MM.1S (cell line): ENCODE measurements around the gene FAM110D.
A peak's percentile ranks its signal among the peaks of the same experiment; 100 is the strongest.

Source experiments
- DNase-seq: peaks from one replicate; pipeline ENCODE4 v3.0.0-alpha.2; 2015
- H2AFZ ChIP-seq: fragments of 300-600 bp; sonication (generic); 2 replicates; pipeline ENCODE4 v1.6.0; 2016; ENCODE audit warnings: antibody characterized with exemption, low read length
- H3F3A ChIP-seq: fragments of 300-600 bp; sonication (generic); 2 replicates; pipeline ENCODE4 v1.6.1; 2016; ENCODE audit warnings: mild to moderate bottlenecking, antibody characterized with exemption, low read length, moderate library complexity, mixed read lengths; ENCODE audit not compliant: insufficient read depth
- H3K27ac ChIP-seq: fragments of 300-600 bp; sonication (generic); 2 replicates; pipeline ENCODE4 v1.5.1; 2016; ENCODE audit warnings: mild to moderate bottlenecking, low read length
- H3K27me3 ChIP-seq: fragments of 300-600 bp; sonication (generic); replicated peaks from 2 replicates; pipeline ENCODE4 v1.6.0; 2016; ENCODE audit warnings: low read length; ENCODE audit not compliant: insufficient read depth
- H3K36me3 ChIP-seq: fragments of 300-600 bp; sonication (generic); replicated peaks from 2 replicates; pipeline ENCODE4 v1.6.1; 2016; ENCODE audit warnings: mild to moderate bottlenecking, low read length, mixed read lengths; ENCODE audit not compliant: insufficient read depth
- H3K4me1 ChIP-seq: fragments of 300-600 bp; sonication (generic); 2 replicates; pipeline ENCODE4 v1.6.1; 2016; ENCODE audit warnings: low read length, mixed read lengths
- H3K4me2 ChIP-seq: fragments of 300-600 bp; sonication (generic); 2 replicates; pipeline ENCODE4 v1.6.0; 2016; ENCODE audit warnings: low read depth, low read length
- H3K4me3 ChIP-seq: fragments of 300-600 bp; sonication (generic); 2 replicates; pipeline ENCODE4 v1.5.1; 2016; ENCODE audit warnings: low read length, mixed read lengths
- H3K79me2 ChIP-seq: fragments of 300-600 bp; sonication (generic); 2 replicates; pipeline ENCODE4 v1.6.1; 2016; ENCODE audit warnings: mixed run types, low read length, mixed read lengths
- H3K9ac ChIP-seq: fragments of 300-600 bp; sonication (generic); 2 replicates; pipeline ENCODE4 v1.6.1; 2016; ENCODE audit warnings: low read length, mixed read lengths
- H3K9me2 ChIP-seq: fragments of 300-600 bp; sonication (generic); replicated peaks from 2 replicates; pipeline ENCODE4 v1.6.1; 2016; ENCODE audit warnings: mild to moderate bottlenecking, low read length, mixed read lengths; ENCODE audit not compliant: insufficient read depth
- H3K9me3 ChIP-seq: fragments of 300-600 bp; sonication (generic); replicated peaks from 2 replicates; pipeline ENCODE4 v1.6.1; 2016; ENCODE audit warnings: mild to moderate bottlenecking, low read length, mixed read lengths; ENCODE audit not compliant: insufficient read depth
- H4K20me1 ChIP-seq: fragments of 300-600 bp; sonication (generic); 2 replicates; pipeline ENCODE4 v1.6.1; 2016; ENCODE audit warnings: mild to moderate bottlenecking, low read length, moderate library complexity, mixed read lengths; ENCODE audit not compliant: insufficient read depth
- CTCF ChIP-seq: fragments of 300-600 bp; sonication (generic); IDR thresholded peaks from 2 replicates; pipeline ENCODE4 v1.5.1; 2016; ENCODE audit warnings: antibody characterized with exemption, low read length, mixed read lengths
- EZH2 ChIP-seq: fragments of 300-600 bp; sonication (generic); optimal IDR thresholded peaks from 2 replicates; pipeline ENCODE3; 2017; ENCODE audit warnings: low read depth, mild to moderate bottlenecking, antibody characterized with exemption, low read length, mixed read lengths
- EZH2phosphoT487 ChIP-seq: fragments of 300-600 bp; sonication (generic); IDR thresholded peaks from 2 replicates; pipeline ENCODE4 v1.6.1; 2018; ENCODE audit warnings: antibody characterized with exemption, low read length

FAM110D gene

GRCh38 chr1:26171084-26172072, 12.5 kb downstream of the FAM110D start, which contains the start of gene ZNF593OS:
TSS of gene ZNF593OS (minus strand) at chr1:26171832. CDS start at chr1:26171661, 171 bp downstream.
- DNase-seq = no peak
- H3K27ac ChIP-seq = no peak within 1 kb of the TSS

GRCh38 chr1:26175346-26175745, 16.5 kb downstream of the FAM110D start:
- no peak for TF ChIP-seq EZH2phosphoT487
- no peak for TF ChIP-seq EZH2
- TF ChIP-seq CTCF = no peak
- Histone ChIP-seq H3K4me2 (no peak overlapping the region), H3K27ac (no peak overlapping the region), H3K9me2 (no peaks in the 10 kb centered on the region), H3K36me3 (no peaks in the 10 kb centered on the region), H3F3A (no peaks in the 10 kb centered on the region), H2AFZ (no peak overlapping the region), H4K20me1 (no peaks in the 10 kb centered on the region), H3K9ac (no peak overlapping the region), H3K27me3 (no peaks in the 10 kb centered on the region), H3K9me3 (no peaks in the 10 kb centered on the region), H3K4me3 (no peak overlapping the region), H3K4me1 (peaks cover 10% of the 10 kb centered on the region), H3K79me2 (peaks cover 19% of the 10 kb centered on the region)
- no peak for DNase-seq

More at GRCh38 chr1:26171084-26172072, 12.5 kb downstream of the FAM110D start, which contains the start of gene ZNF593OS:
- no peaks in the 10 kb centered on the region for H3K36me3 ChIP-seq
- no peak for TF ChIP-seq CTCF
- no peak for TF ChIP-seq EZH2phosphoT487
- TF ChIP-seq EZH2 = no peak
- no peaks in the 10 kb centered on the region for H3K9me3 ChIP-seq
- H3K4me3 ChIP-seq = peak within 1 kb of the TSS; percentile 90
- no peaks in the 10 kb centered on the region for H4K20me1 ChIP-seq
- peaks cover 6% of the 10 kb centered on the region; the same call in 1 of the 2 replicates for H3K4me1 ChIP-seq
- peaks cover 14% of the 10 kb centered on the region for H3K79me2 ChIP-seq
- peak within 1 kb of the TSS; percentile 94; the same call in 1 of the 2 replicates for H3K4me2 ChIP-seq
- H3F3A ChIP-seq = no peaks in the 10 kb centered on the region
- H3K27me3 ChIP-seq = no peaks in the 10 kb centered on the region; the same call in 1 of the 2 replicates
- H2AFZ ChIP-seq = no peak within 1 kb of the TSS
- H3K9ac ChIP-seq = no peak within 1 kb of the TSS; the same call in 1 of the 2 replicates
- no peaks in the 10 kb centered on the region for H3K9me2 ChIP-seq

- Histone ChIP-seq H3K4me1 (peaks cover 14% of the 10 kb centered on the region), H3K79me2 (peaks cover 10% of the 10 kb centered on the region), H2AFZ (peak within 1 kb of the TSS; percentile 51), H3K4me3 (peak within 1 kb of the TSS; percentile 65), H3K36me3 (no peaks in the 10 kb centered on the region), H3K9ac (peak within 1 kb of the TSS; percentile 45; the same call in 1 of the 2 replicates), H3K27ac (no peak within 1 kb of the TSS), H3K27me3 (no peaks in the 10 kb centered on the region), H3K9me2 (no peaks in the 10 kb centered on the region), H3K9me3 (no peaks in the 10 kb centered on the region), H3F3A (no peaks in the 10 kb centered on the region), H4K20me1 (no peaks in the 10 kb centered on the region), H3K4me2 (peak within 1 kb of the TSS; percentile 49; the same call in 1 of the 2 replicates)
- peak; percentile 69 for DNase-seq
- TF ChIP-seq EZH2 = no peak
- peak; percentile 29 for TF ChIP-seq CTCF
- TF ChIP-seq EZH2phosphoT487 = no peak
These were observed 18.4 kb downstream of the FAM110D start, which contains the start of gene CNKSR1 for GRCh38 chr1:26177182-26177684. TSS of gene CNKSR1 (plus strand) at chr1:26177491. CDS start at chr1:26177548, 57 bp downstream.
